Activated T-helper 17 cell treated with anti-CD3 and anti-CD28 coated beads, Interleukin-2, amount 50 U/mL, for 72 hours (primary cell): ENCODE results near the gene SAP30L. TPM values are rescaled to one million over a fixed set of nuclear protein-coding genes. Genes with fewer than 3 reads are reported as not detected.

Experiments
- ATAC-seq: fragments of 150-1000 bp; cut with Tn5 transposase; replicated peaks from 2 replicates; pipeline ENCODE4 v1.10.0; 2021; ENCODE audit warnings: mild to moderate bottlenecking, moderate library complexity
- H3K27ac Mint-ChIP-seq: one replicate; pipeline ENCODE4 v1.8.0; 2022; ENCODE audit warnings: mixed read lengths
- H3K27me3 Mint-ChIP-seq: one replicate; pipeline ENCODE4 v1.8.0; 2022; ENCODE audit warnings: mixed read lengths
- H3K36me3 Mint-ChIP-seq: one replicate; pipeline ENCODE4 v1.8.0; 2022; ENCODE audit warnings: low read depth, mild to moderate bottlenecking, mixed read lengths
- H3K4me1 Mint-ChIP-seq: one replicate; pipeline ENCODE4 v1.8.0; 2022; ENCODE audit warnings: mixed read lengths
- H3K4me3 Mint-ChIP-seq: one replicate; pipeline ENCODE4 v1.8.0; 2022; ENCODE audit warnings: mild to moderate bottlenecking, mixed read lengths
- H3K9me3 Mint-ChIP-seq: one replicate; pipeline ENCODE4 v1.8.0; 2022; ENCODE audit warnings: mixed read lengths
- total RNA-seq, 2 donors: library from RNA; stranded (reverse); gene quantifications; one replicate each; pipeline ENCODE4 v1.2.3, GENCODE V29; 2022

The SAP30L gene
- total RNA-seq, 2 donors from 2014 or later, result 16.4 to 28.9 TPM

DNA sequence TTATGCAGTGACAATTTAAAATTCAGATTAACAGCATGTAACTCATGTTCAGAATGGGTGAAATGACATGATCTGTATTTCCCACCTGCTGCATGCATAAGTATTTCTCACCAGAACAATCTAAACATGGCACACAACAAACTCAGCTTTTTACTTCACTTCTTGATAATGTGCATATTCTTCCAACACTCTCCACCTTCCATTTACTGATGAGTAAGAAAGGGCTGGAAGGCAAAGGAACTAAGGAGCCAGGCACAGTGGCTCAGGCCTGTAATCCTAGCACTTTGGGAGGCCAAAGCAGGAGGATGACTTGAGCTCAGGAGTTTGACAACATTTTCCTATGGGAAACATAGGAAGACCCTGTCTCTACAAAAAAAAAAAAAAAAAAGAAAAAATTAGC lies 35.8 kb upstream of the SAP30L start:
- Mint-ChIP-seq H3K4me3 (no peak overlapping the region), H3K4me1 (no peaks in the 10 kb centered on the region), H3K36me3 (peaks cover 75% of the 10 kb centered on the region), H3K27ac (no peak overlapping the region), H3K9me3 (no peaks in the 10 kb centered on the region), H3K27me3 (no peaks in the 10 kb centered on the region)
- no peak for ATAC-seq

GRCh38 chr5:154410786-154411185 lies 35.0 kb upstream of the SAP30L start:
- peaks cover 81% of the 10 kb centered on the region for H3K36me3 Mint-ChIP-seq
- H3K4me1 Mint-ChIP-seq, result no peaks in the 10 kb centered on the region
- H3K9me3 Mint-ChIP-seq, result no peaks in the 10 kb centered on the region
- H3K4me3 Mint-ChIP-seq, result no peak overlapping the region
- no peak for ATAC-seq
- no peak overlapping the region for H3K27ac Mint-ChIP-seq
- H3K27me3 Mint-ChIP-seq, result no peaks in the 10 kb centered on the region

DNA sequence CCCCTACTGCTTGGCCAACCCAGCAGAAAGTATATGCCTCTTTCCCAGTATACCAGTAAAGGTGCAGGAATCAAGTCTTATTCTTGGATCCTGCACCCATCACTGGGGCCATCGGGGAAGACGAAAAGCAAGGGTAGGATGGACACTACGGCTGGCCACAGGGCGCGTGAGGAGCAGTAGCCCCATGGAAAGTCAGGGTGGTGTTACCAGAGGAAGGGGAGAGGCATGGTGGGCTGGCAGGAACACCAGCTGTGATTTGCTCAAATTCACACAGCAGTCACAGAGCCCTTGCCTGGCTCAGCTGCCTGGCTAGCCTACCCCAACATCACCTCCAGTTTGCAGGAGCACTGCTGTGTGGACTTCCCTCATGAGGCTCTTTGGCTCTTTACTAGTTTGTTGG lies 34.5 kb upstream of the SAP30L start:
- ATAC-seq, result no peak
- H3K27me3 Mint-ChIP-seq, result no peaks in the 10 kb centered on the region
- no peak overlapping the region for H3K27ac Mint-ChIP-seq

GRCh38 chr5:154412316-154412715 lies 33.5 kb upstream of the SAP30L start:
- Mint-ChIP-seq H3K36me3 (peaks cover 75% of the 10 kb centered on the region), H3K27ac (no peak overlapping the region), H3K4me1 (no peaks in the 10 kb centered on the region), H3K9me3 (no peaks in the 10 kb centered on the region), H3K27me3 (no peaks in the 10 kb centered on the region), H3K4me3 (no peak overlapping the region)
- ATAC-seq, result no peak

More for the DNA sequence above, 34.5 kb upstream of the SAP30L start:
- no peak overlapping the region for H3K4me3 Mint-ChIP-seq
- H3K4me1 Mint-ChIP-seq, result no peaks in the 10 kb centered on the region
- H3K9me3 Mint-ChIP-seq, result no peaks in the 10 kb centered on the region
- peaks cover 82% of the 10 kb centered on the region for H3K36me3 Mint-ChIP-seq

- H3K4me3 Mint-ChIP-seq, result no peak overlapping the region
- no peaks in the 10 kb centered on the region for H3K27me3 Mint-ChIP-seq
- no peaks in the 10 kb centered on the region for H3K4me1 Mint-ChIP-seq
- no peak for ATAC-seq
- peak overlapping the region; percentile 12 for H3K27ac Mint-ChIP-seq
- no peaks in the 10 kb centered on the region for H3K9me3 Mint-ChIP-seq
- H3K36me3 Mint-ChIP-seq, result peaks cover 75% of the 10 kb centered on the region
Observed at GRCh38 chr5:154412925-154413324, 32.9 kb upstream of the SAP30L start.

DNA sequence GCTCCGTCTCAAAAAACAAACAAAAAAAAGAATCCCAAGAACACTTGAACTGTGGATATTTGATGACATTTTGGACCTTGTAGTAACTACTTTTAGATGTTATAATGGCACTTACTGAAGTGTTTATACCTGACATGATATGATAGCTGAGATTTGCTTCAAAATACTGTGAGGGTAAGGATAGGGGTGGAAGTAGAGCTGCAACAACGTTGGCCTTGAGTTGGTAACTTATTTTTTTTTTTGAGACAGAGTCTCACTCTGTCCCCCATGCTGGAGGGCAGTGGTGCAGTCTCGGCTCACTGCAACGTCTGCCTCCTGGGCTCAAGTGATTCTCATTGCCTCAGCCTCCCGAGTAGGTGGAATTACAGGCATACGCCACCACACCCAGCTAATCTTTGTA lies 30.7 kb upstream of the SAP30L start:
- no peaks in the 10 kb centered on the region for H3K9me3 Mint-ChIP-seq
- no peaks in the 10 kb centered on the region for H3K27me3 Mint-ChIP-seq
- peaks cover 71% of the 10 kb centered on the region for H3K36me3 Mint-ChIP-seq
- H3K27ac Mint-ChIP-seq, result no peak overlapping the region
- ATAC-seq, result no peak
- H3K4me1 Mint-ChIP-seq, result no peaks in the 10 kb centered on the region
- no peak overlapping the region for H3K4me3 Mint-ChIP-seq

DNA sequence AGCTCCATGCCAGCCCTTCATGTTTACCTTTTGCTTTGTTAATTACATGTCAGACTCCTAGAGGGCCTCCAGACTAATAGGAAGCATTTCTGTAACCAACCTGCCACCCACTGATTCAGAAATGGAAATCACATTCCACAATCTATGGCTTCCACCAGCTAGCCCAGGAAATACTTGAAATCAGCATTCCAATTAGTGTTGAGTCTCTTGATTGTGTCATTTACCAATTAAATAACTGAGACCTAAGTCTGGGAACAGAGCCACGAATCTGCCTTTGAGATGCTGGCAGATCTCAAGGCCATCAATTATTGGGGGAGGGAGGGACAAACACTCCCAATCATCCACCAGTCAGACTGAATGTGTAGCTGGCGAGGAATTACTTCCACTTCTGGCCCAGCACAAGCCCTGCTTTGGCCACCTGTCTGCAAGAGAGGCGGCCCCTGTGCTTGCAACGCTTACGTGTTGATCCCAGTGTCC lies 27.4 kb upstream of the SAP30L start:
- peaks cover 4% of the 10 kb centered on the region for H3K9me3 Mint-ChIP-seq
- H3K36me3 Mint-ChIP-seq, result peaks cover 65% of the 10 kb centered on the region
- H3K27ac Mint-ChIP-seq, result peak overlapping the region; percentile 63

GRCh38 chr5:154419236-154419635 lies 26.6 kb upstream of the SAP30L start:
- H3K36me3 Mint-ChIP-seq, result peaks cover 65% of the 10 kb centered on the region
- no peak for ATAC-seq
- no peak overlapping the region for H3K27ac Mint-ChIP-seq
- no peaks in the 10 kb centered on the region for H3K27me3 Mint-ChIP-seq
- H3K4me3 Mint-ChIP-seq, result no peak overlapping the region
- H3K4me1 Mint-ChIP-seq, result peaks cover 8% of the 10 kb centered on the region
- H3K9me3 Mint-ChIP-seq, result peaks cover 4% of the 10 kb centered on the region

More for the DNA sequence above, 27.4 kb upstream of the SAP30L start:
- Mint-ChIP-seq H3K4me1 (peaks cover 5% of the 10 kb centered on the region), H3K27me3 (no peaks in the 10 kb centered on the region), H3K4me3 (no peak overlapping the region)
- no peak for ATAC-seq

DNA sequence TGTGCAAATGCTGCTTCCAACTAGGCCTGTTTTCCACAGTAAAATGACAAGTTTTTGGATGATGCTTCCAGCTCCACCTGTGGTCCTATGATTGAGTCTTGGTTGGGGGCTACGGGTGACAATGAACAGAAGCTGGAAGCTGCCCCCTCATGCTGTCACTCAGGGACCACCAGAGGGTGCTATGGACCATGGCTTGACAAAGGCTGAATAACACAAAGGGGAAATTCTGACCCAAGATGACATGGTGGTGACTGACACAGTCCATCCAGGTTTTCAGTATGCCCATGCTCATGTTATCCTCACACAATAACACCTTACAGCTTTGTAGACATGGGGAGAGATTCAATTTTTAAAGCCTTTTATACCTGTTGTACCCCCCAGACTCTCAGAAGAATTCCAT lies 23.9 kb upstream of the SAP30L start:
- H3K9me3 Mint-ChIP-seq, result peaks cover 4% of the 10 kb centered on the region
- H3K4me1 Mint-ChIP-seq, result peaks cover 8% of the 10 kb centered on the region
- no peak overlapping the region for H3K4me3 Mint-ChIP-seq
- no peak overlapping the region for H3K27ac Mint-ChIP-seq
- ATAC-seq, result no peak
- no peaks in the 10 kb centered on the region for H3K27me3 Mint-ChIP-seq
- H3K36me3 Mint-ChIP-seq, result peaks cover 63% of the 10 kb centered on the region

DNA sequence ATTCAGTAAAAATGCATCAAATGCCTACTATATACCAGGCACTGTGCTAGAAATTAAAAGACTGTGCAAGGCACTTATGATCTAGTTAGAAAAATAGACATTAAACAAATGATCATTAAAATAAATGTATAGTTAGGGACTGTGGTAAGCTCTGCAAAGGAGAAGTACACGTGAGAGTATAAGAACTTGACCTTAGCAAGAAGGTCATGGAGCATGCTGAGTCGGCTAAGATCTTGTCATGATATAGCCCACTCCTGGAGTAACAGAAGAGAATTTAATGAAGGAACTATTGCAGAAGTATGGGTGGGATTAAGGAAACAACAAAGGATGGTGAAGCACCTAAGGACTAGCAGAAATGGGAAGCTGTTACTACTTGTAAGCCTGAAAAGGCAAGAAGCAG lies 23.5 kb upstream of the SAP30L start:
- no peak overlapping the region for H3K27ac Mint-ChIP-seq
- H3K36me3 Mint-ChIP-seq, result peaks cover 63% of the 10 kb centered on the region
- no peak for ATAC-seq
- no peaks in the 10 kb centered on the region for H3K27me3 Mint-ChIP-seq
- peaks cover 8% of the 10 kb centered on the region for H3K4me1 Mint-ChIP-seq
- no peak overlapping the region for H3K4me3 Mint-ChIP-seq
- H3K9me3 Mint-ChIP-seq, result peaks cover 4% of the 10 kb centered on the region

- H3K36me3 Mint-ChIP-seq, result peaks cover 24% of the 10 kb centered on the region
- peaks cover 15% of the 10 kb centered on the region for H3K4me1 Mint-ChIP-seq
- H3K9me3 Mint-ChIP-seq, result no peaks in the 10 kb centered on the region
- no peak for ATAC-seq
- no peak overlapping the region for H3K27ac Mint-ChIP-seq
- no peak overlapping the region for H3K4me3 Mint-ChIP-seq
- no peaks in the 10 kb centered on the region for H3K27me3 Mint-ChIP-seq
Observed at GRCh38 chr5:154428208-154428607, 17.6 kb upstream of the SAP30L start.

DNA sequence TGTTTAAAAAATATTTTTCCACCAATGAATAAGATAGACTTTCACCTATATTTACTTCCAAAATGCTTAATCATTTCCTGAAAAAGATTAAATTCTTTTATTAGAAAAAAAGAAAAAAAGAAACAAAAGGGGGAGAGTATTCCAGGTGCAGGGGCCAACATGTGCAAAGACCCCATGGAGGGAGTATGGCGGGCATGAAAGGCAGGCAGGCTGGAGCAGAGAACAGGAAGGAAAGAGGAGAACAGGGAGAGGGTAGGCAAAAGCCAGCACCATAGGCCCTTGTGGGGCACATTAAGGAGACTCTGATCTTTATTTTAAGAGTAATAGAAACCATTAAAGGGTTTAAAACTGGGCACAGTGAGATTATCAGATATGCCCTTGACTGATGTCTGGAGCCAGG lies 16.5 kb upstream of the SAP30L start:
- no peaks in the 10 kb centered on the region for H3K9me3 Mint-ChIP-seq
- H3K4me3 Mint-ChIP-seq, result no peak overlapping the region

DNA sequence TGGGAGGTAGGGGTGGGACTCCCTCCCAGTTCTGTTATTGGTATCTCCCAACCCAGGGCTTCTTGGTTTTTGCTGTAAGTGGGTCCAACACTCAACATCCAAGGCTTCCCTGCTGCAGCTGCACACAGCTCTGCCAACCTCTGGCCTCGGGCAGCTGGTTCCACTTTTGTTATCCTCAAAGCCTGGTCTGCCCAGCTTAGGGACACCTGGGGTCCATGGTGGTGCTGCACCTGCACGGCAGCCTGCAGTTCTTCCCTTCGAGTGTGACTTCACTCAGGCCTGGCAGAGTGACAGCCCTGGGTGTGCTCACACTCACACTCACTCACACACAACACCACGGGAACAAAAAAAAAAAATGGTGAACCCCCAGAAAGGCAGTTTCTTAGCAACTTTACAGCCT lies 15.3 kb upstream of the SAP30L start:
- no peaks in the 10 kb centered on the region for H3K9me3 Mint-ChIP-seq
- no peak overlapping the region for H3K4me3 Mint-ChIP-seq
- peaks cover 11% of the 10 kb centered on the region for H3K4me1 Mint-ChIP-seq
- H3K36me3 Mint-ChIP-seq, result peaks cover 20% of the 10 kb centered on the region
- ATAC-seq, result no peak
- H3K27me3 Mint-ChIP-seq, result no peaks in the 10 kb centered on the region
- H3K27ac Mint-ChIP-seq, result no peak overlapping the region

More for the DNA sequence above, 16.5 kb upstream of the SAP30L start:
- Mint-ChIP-seq H3K36me3 (peaks cover 21% of the 10 kb centered on the region), H3K27me3 (no peaks in the 10 kb centered on the region), H3K4me1 (peaks cover 11% of the 10 kb centered on the region), H3K27ac (peak overlapping the region; percentile 48)
- ATAC-seq, result no peak

DNA sequence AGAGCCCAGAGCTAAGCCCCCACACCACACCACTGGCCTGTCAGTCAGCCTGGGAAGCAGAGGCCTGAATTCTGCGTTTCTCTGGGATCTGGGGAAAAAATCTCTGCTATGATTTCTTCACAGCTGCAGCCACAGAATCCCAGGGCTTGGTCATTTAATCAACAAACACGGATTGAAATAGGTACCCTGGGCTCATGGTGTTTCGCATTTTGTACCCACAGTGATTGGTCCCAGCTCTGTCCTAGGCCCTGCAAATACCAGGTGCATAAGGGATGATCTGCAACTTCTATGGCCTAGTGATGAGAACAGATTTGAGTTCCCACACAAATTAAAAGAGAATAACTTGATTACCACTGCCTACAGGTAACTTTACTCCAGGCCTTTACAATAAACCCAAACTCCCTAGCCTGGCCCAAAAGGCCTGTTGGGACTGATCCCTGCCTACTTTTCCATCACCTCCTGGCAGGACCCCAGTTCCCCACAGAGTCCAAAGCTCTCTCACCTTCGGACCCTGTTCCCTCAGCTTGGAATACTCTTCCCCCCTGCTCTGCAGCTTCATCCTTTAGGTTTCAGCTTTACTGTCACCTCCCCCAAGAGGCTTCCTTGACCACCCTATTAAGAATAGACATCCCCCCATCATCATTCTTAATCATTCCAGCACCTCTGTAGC lies 14.7 kb upstream of the SAP30L start:
- Mint-ChIP-seq H3K4me1 (peaks cover 11% of the 10 kb centered on the region), H3K27ac (no peak overlapping the region), H3K9me3 (no peaks in the 10 kb centered on the region), H3K36me3 (peaks cover 26% of the 10 kb centered on the region), H3K27me3 (no peaks in the 10 kb centered on the region), H3K4me3 (no peak overlapping the region)
- no peak for ATAC-seq

- H3K36me3 Mint-ChIP-seq, result peaks cover 65% of the 10 kb centered on the region
- H3K4me3 Mint-ChIP-seq, result no peak overlapping the region
- no peaks in the 10 kb centered on the region for H3K27me3 Mint-ChIP-seq
- H3K27ac Mint-ChIP-seq, result no peak overlapping the region
- H3K4me1 Mint-ChIP-seq, result peaks cover 7% of the 10 kb centered on the region
- no peak for ATAC-seq
- no peaks in the 10 kb centered on the region for H3K9me3 Mint-ChIP-seq
Observed at GRCh38 chr5:154435226-154435625, 10.6 kb upstream of the SAP30L start.
